ENCODE measurements around the gene CCDC116. TPM values are rescaled to one million over a fixed set of nuclear protein-coding genes. Genes with fewer than 3 reads are reported as not detected.

CCDC116 gene
- total RNA-seq, 3 donors from 2014 or later (not counting 1 experiment from before 2014, with no cell fraction given), result 0.43 TPM; not detected in 2

DNA sequence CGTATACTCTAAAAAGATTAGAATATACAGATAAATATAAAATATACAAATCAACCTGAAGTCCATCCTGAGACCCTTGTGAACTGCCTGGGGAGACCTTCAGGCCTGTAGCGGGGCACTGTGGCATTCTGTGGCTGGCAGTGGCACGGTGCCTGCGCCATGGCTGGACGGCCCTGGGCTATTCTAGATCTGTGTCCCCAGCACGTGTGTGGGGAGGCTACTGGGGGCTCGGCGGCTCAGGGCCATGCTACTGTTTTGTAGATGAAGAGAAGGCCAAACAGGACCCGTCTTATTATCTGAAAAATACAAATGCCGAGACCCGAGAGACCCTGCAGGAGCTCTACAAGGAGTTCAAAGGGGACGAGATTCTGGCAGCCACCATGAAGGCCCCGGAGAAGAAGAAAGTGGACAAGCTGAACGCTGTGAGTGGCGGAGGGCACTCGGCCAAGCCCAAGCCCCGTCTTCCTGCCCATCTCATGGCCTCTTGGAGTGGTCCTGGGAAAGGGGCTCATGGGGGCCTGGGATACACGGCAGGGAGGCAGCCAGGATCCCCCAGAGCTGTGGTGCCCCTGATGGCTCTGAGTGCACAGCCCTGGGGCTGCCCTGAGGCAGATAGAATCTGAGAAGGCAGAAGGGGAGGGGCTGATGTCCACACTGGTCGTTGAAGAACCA is 52.1 kb downstream of the CCDC116 start:
- 96% methylated on average over 18 of the region's 19 CpGs for WGBS (ENCODE audit: insufficient coverage)
- Histone ChIP-seq H3K27me3 (ENCODE audit: control insufficient read depth, insufficient read depth, low read length) (no peaks in the 10 kb centered on the region), H3K36me3 (ENCODE audit: control insufficient read depth, insufficient read depth, low read length) (peaks cover 51% of the 10 kb centered on the region), H3K4me1 (ENCODE audit: control insufficient read depth, insufficient read depth, low read length) (peaks cover 53% of the 10 kb centered on the region), H3K9me3 (ENCODE audit: control insufficient read depth, insufficient read depth, low read length) (no peaks in the 10 kb centered on the region), H3K4me3 (ENCODE audit: low read length) (no peak overlapping the region), H3K27ac (ENCODE audit: low read length) (no peak overlapping the region)
- DNase-seq, result no peak
- intact Hi-C loops (cut with micrococcal nuclease), result no loop called here
- TF ChIP-seq, protein P1, sequence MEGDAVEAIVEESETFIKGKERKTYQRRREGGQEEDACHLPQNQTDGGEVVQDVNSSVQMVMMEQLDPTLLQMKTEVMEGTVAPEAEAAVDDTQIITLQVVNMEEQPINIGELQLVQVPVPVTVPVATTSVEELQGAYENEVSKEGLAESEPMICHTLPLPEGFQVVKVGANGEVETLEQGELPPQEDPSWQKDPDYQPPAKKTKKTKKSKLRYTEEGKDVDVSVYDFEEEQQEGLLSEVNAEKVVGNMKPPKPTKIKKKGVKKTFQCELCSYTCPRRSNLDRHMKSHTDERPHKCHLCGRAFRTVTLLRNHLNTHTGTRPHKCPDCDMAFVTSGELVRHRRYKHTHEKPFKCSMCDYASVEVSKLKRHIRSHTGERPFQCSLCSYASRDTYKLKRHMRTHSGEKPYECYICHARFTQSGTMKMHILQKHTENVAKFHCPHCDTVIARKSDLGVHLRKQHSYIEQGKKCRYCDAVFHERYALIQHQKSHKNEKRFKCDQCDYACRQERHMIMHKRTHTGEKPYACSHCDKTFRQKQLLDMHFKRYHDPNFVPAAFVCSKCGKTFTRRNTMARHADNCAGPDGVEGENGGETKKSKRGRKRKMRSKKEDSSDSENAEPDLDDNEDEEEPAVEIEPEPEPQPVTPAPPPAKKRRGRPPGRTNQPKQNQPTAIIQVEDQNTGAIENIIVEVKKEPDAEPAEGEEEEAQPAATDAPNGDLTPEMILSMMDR (IDR thresholded peaks at IDR 0.05), result no peak
- peak overlapping the region in 1 of 2 donors; percentile 20 for H3K27ac Mint-ChIP-seq
- no peak overlapping the region for H3K4me3 Mint-ChIP-seq
- ATAC-seq, result no peak
- no peaks in the 10 kb centered on the region for H3K36me3 Mint-ChIP-seq
- H3K27me3 Mint-ChIP-seq (ENCODE audit: low read depth in 2 of 2), result no peaks in the 10 kb centered on the region
- peaks cover 19 to 43% of the 10 kb centered on the region in 2 donors for H3K4me1 Mint-ChIP-seq
- H3K9me3 Mint-ChIP-seq, result no peaks in the 10 kb centered on the region

DNA sequence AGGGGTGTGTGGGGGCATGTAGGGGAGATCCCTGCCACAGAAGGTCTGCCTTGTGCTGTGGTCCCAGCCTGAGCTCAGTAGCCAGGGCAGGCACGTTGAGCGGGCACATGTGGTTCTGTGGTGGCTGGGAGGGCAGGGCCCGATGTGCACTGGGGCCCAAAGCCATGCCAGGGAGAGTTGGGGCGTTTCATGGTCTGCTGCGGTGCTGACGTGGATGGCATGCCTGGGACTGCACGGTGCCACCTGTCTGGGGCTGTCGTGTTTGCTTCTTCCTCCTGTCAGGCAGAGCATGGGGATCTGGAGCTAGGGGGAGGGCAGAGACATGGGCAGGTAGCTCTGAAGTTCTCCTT is 52.6 kb downstream of the CCDC116 start:
- peak overlapping the region in 1 of 2 donors; percentile 20 for H3K27ac Mint-ChIP-seq
- H3K27me3 Mint-ChIP-seq (ENCODE audit: low read depth in 2 of 2), result no peaks in the 10 kb centered on the region
- no peaks in the 10 kb centered on the region for H3K36me3 Mint-ChIP-seq

DNA sequence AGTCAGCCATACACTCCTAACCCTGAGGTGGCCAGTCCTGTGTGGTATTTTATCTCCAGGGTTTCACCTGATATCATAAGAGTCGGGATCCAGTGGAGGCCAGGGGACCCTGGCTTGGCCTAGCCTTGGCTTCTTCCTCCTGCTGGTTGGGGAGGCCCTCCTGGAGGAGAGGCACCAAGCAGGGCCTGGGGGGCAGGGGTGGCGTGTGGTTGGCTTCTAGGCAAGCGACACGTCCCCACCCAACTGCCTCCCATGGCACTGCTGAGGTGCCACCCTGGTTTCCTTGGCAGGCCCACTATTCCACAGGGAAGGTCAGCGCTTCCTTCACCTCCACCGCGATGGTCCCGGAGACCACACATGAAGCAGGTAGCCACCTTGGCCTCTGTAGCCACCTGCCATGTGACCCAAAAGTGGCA is 53.6 kb downstream of the CCDC116 start:
- H3K36me3 ChIP-seq (ENCODE audit: control insufficient read depth, insufficient read depth, low read length), result peaks cover 50% of the 10 kb centered on the region
- WGBS (ENCODE audit: insufficient coverage), result 96% methylated on average over 8 of the region's 8 CpGs
- H3K4me1 ChIP-seq (ENCODE audit: control insufficient read depth, insufficient read depth, low read length), result peaks cover 53% of the 10 kb centered on the region
- no peaks in the 10 kb centered on the region for H3K27me3 ChIP-seq (ENCODE audit: control insufficient read depth, insufficient read depth, low read length)
- no peaks in the 10 kb centered on the region for H3K27me3 Mint-ChIP-seq (ENCODE audit: low read depth in 2 of 2)
- no peak overlapping the region for H3K27ac ChIP-seq (ENCODE audit: low read length)
- TF ChIP-seq, protein P1 (IDR thresholded peaks at IDR 0.05), result no peak
- ATAC-seq (no peak), DNase-seq (no peak)
- H3K36me3 Mint-ChIP-seq, result no peaks in the 10 kb centered on the region
- peaks cover 20 to 42% of the 10 kb centered on the region in 2 donors for H3K4me1 Mint-ChIP-seq
- no peak overlapping the region for H3K4me3 ChIP-seq (ENCODE audit: low read length)
- no peaks in the 10 kb centered on the region for H3K9me3 Mint-ChIP-seq
- no peak overlapping the region for H3K27ac Mint-ChIP-seq
- intact Hi-C loops (cut with micrococcal nuclease), result no loop called here
- H3K4me3 Mint-ChIP-seq, result no peak overlapping the region
- no peaks in the 10 kb centered on the region for H3K9me3 ChIP-seq (ENCODE audit: control insufficient read depth, insufficient read depth, low read length)

More for the DNA sequence above, 52.6 kb downstream of the CCDC116 start:
- ATAC-seq (no peak), DNase-seq (no peak)
- no peak overlapping the region for H3K4me3 ChIP-seq (ENCODE audit: low read length)
- H3K27me3 ChIP-seq (ENCODE audit: control insufficient read depth, insufficient read depth, low read length), result no peaks in the 10 kb centered on the region
- TF ChIP-seq, protein P1 (IDR thresholded peaks at IDR 0.05), result no peak
- H3K4me1 ChIP-seq (ENCODE audit: control insufficient read depth, insufficient read depth, low read length), result peaks cover 53% of the 10 kb centered on the region
- Mint-ChIP-seq H3K9me3 (no peaks in the 10 kb centered on the region), H3K4me3 (no peak overlapping the region), H3K4me1 (peaks cover 22 to 46% of the 10 kb centered on the region in 2 donors)
- intact Hi-C loops (cut with micrococcal nuclease), result no loop called here
- H3K9me3 ChIP-seq (ENCODE audit: control insufficient read depth, insufficient read depth, low read length), result no peaks in the 10 kb centered on the region
- WGBS (ENCODE audit: insufficient coverage), result 97% methylated on average over 7 of the region's 8 CpGs
- H3K36me3 ChIP-seq (ENCODE audit: control insufficient read depth, insufficient read depth, low read length), result peaks cover 51% of the 10 kb centered on the region
- H3K27ac ChIP-seq (ENCODE audit: low read length), result no peak overlapping the region

Other genes with a start within 250 kb of the CCDC116 start
- under 1 TPM in 2 of 3 donors, not detected in 1; 0.14 to 0.70 TPM for gene RIMBP3B, start 249.0 kb upstream of the CCDC116 start, total RNA-seq
- 10 to 100 TPM in 1 of 3 donors, 1 to 10 TPM in 2; 6.3 to 10.2 (median 7.7) TPM for gene HIC2, start 215.4 kb upstream of the CCDC116 start, total RNA-seq
- gene TMEM191C, start 165.4 kb upstream of the CCDC116 start, total RNA-seq, result 1 to 10 TPM; 2.1 to 3.4 (median 3.2) TPM
- gene RIMBP3C, start 81.3 kb upstream of the CCDC116 start, total RNA-seq, result 1 to 10 TPM in 1 of 3 donors, under 1 TPM in 2; 0.35 to 1.0 (median 0.38) TPM
- 10 to 100 TPM; 30.7 to 39.8 (median 39.7) TPM for gene UBE2L3, start 65.0 kb upstream of the CCDC116 start, total RNA-seq
- gene YDJC, start 2.7 kb upstream of the CCDC116 start, total RNA-seq, result 10 to 100 TPM; 20.5 to 24.4 (median 21.6) TPM
- gene SDF2L1, start 9.5 kb downstream of the CCDC116 start, total RNA-seq, result 10 to 100 TPM; 38.3 to 55.8 (median 40.3) TPM
- gene PPIL2, start 33.3 kb downstream of the CCDC116 start, total RNA-seq, result 100 to 1,000 TPM; 101 to 127 (median 124) TPM
- gene YPEL1, start 103.0 kb downstream of the CCDC116 start, total RNA-seq, result 10 to 100 TPM; 59.9 to 86.3 (median 68.8) TPM
- gene MAPK1, start 234.9 kb downstream of the CCDC116 start, total RNA-seq, result 100 to 1,000 TPM; 189 to 246 (median 214) TPM